ENCODE measurements around the gene DGKD. TPM values are rescaled to one million over a fixed set of nuclear protein-coding genes. Genes with fewer than 3 reads are reported as not detected.

DGKD gene
- total and polyA plus RNA-seq, 2 donors (not counting 1 experiment from before 2014, with no cell fraction given) = 6.0 to 9.9 TPM

DNA sequence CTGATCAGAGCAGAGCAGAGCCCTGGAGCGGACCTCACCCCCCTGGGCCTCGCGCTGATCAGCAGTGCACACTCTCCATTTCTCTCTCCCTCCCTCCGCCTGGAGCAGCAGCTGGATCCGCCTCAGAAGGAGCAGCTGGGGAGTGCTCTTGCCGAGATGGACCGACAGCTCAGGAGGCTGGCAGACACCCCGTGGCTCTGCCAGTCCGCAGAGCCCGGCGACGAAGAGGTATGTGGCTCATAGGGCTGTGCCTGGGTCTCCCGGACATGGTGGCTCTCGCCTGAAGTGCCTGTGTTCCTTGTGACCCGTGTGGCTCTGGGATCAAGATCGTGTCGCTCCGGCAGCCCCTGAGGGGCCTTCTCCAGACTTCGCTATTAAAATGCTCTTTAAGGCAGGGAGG lies 109.8 kb downstream of the DGKD start:
- H3K36me3 ChIP-seq (ENCODE audit: control insufficient read depth, insufficient read depth, low read length) = peaks cover 5% of the 10 kb centered on the region
- no peaks in the 10 kb centered on the region for H3K79me2 ChIP-seq (ENCODE audit: control insufficient read depth, insufficient read depth, low read length)
- H3K4me2 ChIP-seq (ENCODE audit: extremely low read depth, insufficient read depth, low read length) = no peak overlapping the region
- no peak overlapping the region for H3K27ac ChIP-seq (ENCODE audit: insufficient read depth, low read length)
- TF ChIP-seq EZH2 (IDR thresholded peaks at IDR 0.05; ENCODE audit: low read length, missing control alignments) = no peak
- TF ChIP-seq, protein P1, sequence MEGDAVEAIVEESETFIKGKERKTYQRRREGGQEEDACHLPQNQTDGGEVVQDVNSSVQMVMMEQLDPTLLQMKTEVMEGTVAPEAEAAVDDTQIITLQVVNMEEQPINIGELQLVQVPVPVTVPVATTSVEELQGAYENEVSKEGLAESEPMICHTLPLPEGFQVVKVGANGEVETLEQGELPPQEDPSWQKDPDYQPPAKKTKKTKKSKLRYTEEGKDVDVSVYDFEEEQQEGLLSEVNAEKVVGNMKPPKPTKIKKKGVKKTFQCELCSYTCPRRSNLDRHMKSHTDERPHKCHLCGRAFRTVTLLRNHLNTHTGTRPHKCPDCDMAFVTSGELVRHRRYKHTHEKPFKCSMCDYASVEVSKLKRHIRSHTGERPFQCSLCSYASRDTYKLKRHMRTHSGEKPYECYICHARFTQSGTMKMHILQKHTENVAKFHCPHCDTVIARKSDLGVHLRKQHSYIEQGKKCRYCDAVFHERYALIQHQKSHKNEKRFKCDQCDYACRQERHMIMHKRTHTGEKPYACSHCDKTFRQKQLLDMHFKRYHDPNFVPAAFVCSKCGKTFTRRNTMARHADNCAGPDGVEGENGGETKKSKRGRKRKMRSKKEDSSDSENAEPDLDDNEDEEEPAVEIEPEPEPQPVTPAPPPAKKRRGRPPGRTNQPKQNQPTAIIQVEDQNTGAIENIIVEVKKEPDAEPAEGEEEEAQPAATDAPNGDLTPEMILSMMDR (conservative IDR thresholded peaks at IDR 0.05 in 1 of 2, IDR thresholded peaks at IDR 0.05 in 1 of 2; ENCODE audit: low read depth in 1 of 2, low read length in 2 of 2) = no peak
- H2AFZ ChIP-seq (ENCODE audit: low read length) = no peak overlapping the region
- H4K20me1 ChIP-seq (ENCODE audit: control insufficient read depth, extremely low read depth, insufficient read depth, low read length) = no peaks in the 10 kb centered on the region
- H3K27me3 ChIP-seq (ENCODE audit: control insufficient read depth, insufficient read depth, low read length) = no peaks in the 10 kb centered on the region
- no peaks in the 10 kb centered on the region for H3K9me3 ChIP-seq (ENCODE audit: control insufficient read depth, insufficient read depth, low read depth, low read length)
- no peaks in the 10 kb centered on the region for H3K4me1 ChIP-seq (ENCODE audit: control insufficient read depth, extremely low read depth, insufficient read depth, low read length)
- H3K9ac ChIP-seq (ENCODE audit: insufficient read depth, low read length) = no peak overlapping the region
- no peak for DNase-seq (ENCODE audit: low read depth in 2 of 2)
- H3K4me3 ChIP-seq (replicated peaks in 1 of 4; ENCODE audit: control extremely low read depth in 1 of 4, insufficient read depth in 1 of 4, low read depth in 3 of 4, low read length in 4 of 4) = no peak overlapping the region

- no peaks in the 10 kb centered on the region for H3K79me2 ChIP-seq (ENCODE audit: control insufficient read depth, insufficient read depth, low read length)
- H2AFZ ChIP-seq (ENCODE audit: low read length) = no peak overlapping the region
- no peaks in the 10 kb centered on the region for H3K9me3 ChIP-seq (ENCODE audit: control insufficient read depth, insufficient read depth, low read depth, low read length)
- H3K4me3 ChIP-seq (replicated peaks in 1 of 4; ENCODE audit: control extremely low read depth in 1 of 4, insufficient read depth in 1 of 4, low read depth in 3 of 4, low read length in 4 of 4) = no peak overlapping the region
- no peak overlapping the region for H3K27ac ChIP-seq (ENCODE audit: insufficient read depth, low read length)
- no peak overlapping the region for H3K9ac ChIP-seq (ENCODE audit: insufficient read depth, low read length)
- no peak for DNase-seq (ENCODE audit: low read depth in 2 of 2)
- no peak overlapping the region for H3K4me2 ChIP-seq (ENCODE audit: extremely low read depth, insufficient read depth, low read length)
- no peaks in the 10 kb centered on the region for H3K27me3 ChIP-seq (ENCODE audit: control insufficient read depth, insufficient read depth, low read length)
- no peaks in the 10 kb centered on the region for H4K20me1 ChIP-seq (ENCODE audit: control insufficient read depth, extremely low read depth, insufficient read depth, low read length)
- no peak for TF ChIP-seq EZH2 (IDR thresholded peaks at IDR 0.05; ENCODE audit: low read length, missing control alignments)
- peaks cover 3% of the 10 kb centered on the region for H3K4me1 ChIP-seq (ENCODE audit: control insufficient read depth, extremely low read depth, insufficient read depth, low read length)
- H3K36me3 ChIP-seq (ENCODE audit: control insufficient read depth, insufficient read depth, low read length) = peaks cover 10% of the 10 kb centered on the region
These were observed 110.4 kb downstream of the DGKD start for GRCh38 chr2:233464531-233465240.

- no peak for TF ChIP-seq EZH2 (IDR thresholded peaks at IDR 0.05; ENCODE audit: low read length, missing control alignments)
- TF ChIP-seq, protein P1 (conservative IDR thresholded peaks at IDR 0.05 in 1 of 2, IDR thresholded peaks at IDR 0.05 in 1 of 2; ENCODE audit: low read depth in 1 of 2, low read length in 2 of 2) = no peak
- Histone ChIP-seq H3K9me3 (ENCODE audit: control insufficient read depth, insufficient read depth, low read depth, low read length) (no peaks in the 10 kb centered on the region), H3K79me2 (ENCODE audit: control insufficient read depth, insufficient read depth, low read length) (no peaks in the 10 kb centered on the region), H3K4me1 (ENCODE audit: control insufficient read depth, extremely low read depth, insufficient read depth, low read length) (peaks cover 3% of the 10 kb centered on the region), H3K4me3 (replicated peaks in 1 of 4; ENCODE audit: control extremely low read depth in 1 of 4, insufficient read depth in 1 of 4, low read depth in 3 of 4, low read length in 4 of 4) (no peak overlapping the region), H3K4me2 (ENCODE audit: extremely low read depth, insufficient read depth, low read length) (no peak overlapping the region), H3K36me3 (ENCODE audit: control insufficient read depth, insufficient read depth, low read length) (peaks cover 10% of the 10 kb centered on the region), H3K9ac (ENCODE audit: insufficient read depth, low read length) (no peak overlapping the region), H4K20me1 (ENCODE audit: control insufficient read depth, extremely low read depth, insufficient read depth, low read length) (no peaks in the 10 kb centered on the region), H3K27ac (ENCODE audit: insufficient read depth, low read length) (no peak overlapping the region), H2AFZ (ENCODE audit: low read length) (no peak overlapping the region), H3K27me3 (ENCODE audit: control insufficient read depth, insufficient read depth, low read length) (no peaks in the 10 kb centered on the region)
- DNase-seq (ENCODE audit: low read depth in 2 of 2) = no peak
These were observed 112.8 kb downstream of the DGKD start for GRCh38 chr2:233466991-233467603.

All from fibroblast of lung (primary cell).